ENCODE results near the gene ARHGEF10L. TPM values are rescaled to one million over a fixed set of nuclear protein-coding genes. Genes with fewer than 3 reads are reported as not detected.
A peak's percentile ranks its signal among the peaks of the same experiment; 100 is the strongest.

Gene ARHGEF10L
- total RNA-seq, 2 donors from 2014 or later = 81.4 to 93.1 TPM

DNA sequence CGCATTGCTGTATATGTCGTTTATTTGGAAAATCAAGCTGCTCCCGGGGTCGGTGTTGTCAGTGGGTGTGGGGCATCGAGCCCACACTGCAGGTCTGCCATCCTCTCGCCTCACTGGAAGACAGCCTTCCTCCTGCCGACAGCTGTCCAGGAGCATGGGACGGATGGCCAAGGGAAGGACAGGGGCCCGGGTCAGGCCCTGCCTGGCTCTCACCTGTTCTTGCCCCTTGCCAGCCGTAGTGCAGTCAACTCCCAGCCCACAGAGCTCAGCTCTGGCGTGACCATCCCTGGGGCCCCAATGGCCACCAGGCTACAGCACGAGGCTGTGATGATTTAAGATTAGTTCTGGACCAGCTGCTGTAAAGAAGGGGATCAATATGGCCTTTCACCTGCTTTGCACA is 128.7 kb downstream of the ARHGEF10L start:
- 81 to 86% methylated on average over 9 to 12 of the region's 12 CpGs for WGBS, 2 donors
- TF ChIP-seq POLR2A (IDR thresholded peaks at IDR 0.05) (no peak), CTCF (IDR thresholded peaks at IDR 0.05) (no peak)
- no peaks in the 10 kb centered on the region for H3K9me3 ChIP-seq
- DNase-seq (no peak), ATAC-seq (no peak)
- H3K4me3 ChIP-seq = no peak overlapping the region
- H3K27ac ChIP-seq = no peak overlapping the region
- no peaks in the 10 kb centered on the region for H3K27me3 ChIP-seq
- peaks cover 0 to 19% of the 10 kb centered on the region in 2 donors for H3K36me3 ChIP-seq (replicated peaks in 1 of 2; ENCODE audit: insufficient read depth in 1 of 2, low read depth in 2 of 2)
- H3K4me1 ChIP-seq = peaks cover 19% of the 10 kb centered on the region
- intact Hi-C loops (cut with DNase I) = no loop called here

GRCh38 chr1:17668624-17669175 is 129.2 kb downstream of the ARHGEF10L start:
- no peak overlapping the region for H3K27ac ChIP-seq
- intact Hi-C loops (cut with DNase I) = no loop called here
- H3K4me1 ChIP-seq = peaks cover 19% of the 10 kb centered on the region
- no peaks in the 10 kb centered on the region for H3K9me3 ChIP-seq
- TF ChIP-seq CTCF (IDR thresholded peaks at IDR 0.05) = no peak
- TF ChIP-seq POLR2A (IDR thresholded peaks at IDR 0.05) = no peak
- no peak overlapping the region for H3K4me3 ChIP-seq
- no peaks in the 10 kb centered on the region for H3K27me3 ChIP-seq
- WGBS, 2 donors = 88 to 96% methylated on average over 7 to 20 of the region's 20 CpGs
- H3K36me3 ChIP-seq (replicated peaks in 1 of 2; ENCODE audit: insufficient read depth in 1 of 2, low read depth in 2 of 2) = peaks cover 0 to 17% of the 10 kb centered on the region in 2 donors
- no peak for ATAC-seq
- no peak for DNase-seq

GRCh38 chr1:17669305-17669704 is 129.8 kb downstream of the ARHGEF10L start:
- DNase-seq (no peak), ATAC-seq (no peak)
- no peak overlapping the region for H3K4me3 ChIP-seq
- no peaks in the 10 kb centered on the region for H3K9me3 ChIP-seq
- intact Hi-C loops (cut with DNase I) = no loop called here
- no peaks in the 10 kb centered on the region for H3K27me3 ChIP-seq
- no peak overlapping the region for H3K27ac ChIP-seq
- TF ChIP-seq POLR2A (IDR thresholded peaks at IDR 0.05) (no peak), CTCF (IDR thresholded peaks at IDR 0.05) (no peak)
- H3K4me1 ChIP-seq = peaks cover 15% of the 10 kb centered on the region
- 88 to 95% methylated on average over 9 of the region's 9 CpGs for whole genome bisulfite sequencing, 2 donors
- H3K36me3 ChIP-seq (replicated peaks in 1 of 2; ENCODE audit: insufficient read depth in 1 of 2, low read depth in 2 of 2) = peaks cover 0 to 17% of the 10 kb centered on the region in 2 donors

- Histone ChIP-seq H3K36me3 (replicated peaks in 1 of 2; ENCODE audit: insufficient read depth in 1 of 2, low read depth in 2 of 2) (peaks cover 0 to 15% of the 10 kb centered on the region in 2 donors), H3K27ac (no peak overlapping the region), H3K4me1 (peaks cover 9% of the 10 kb centered on the region), H3K9me3 (no peaks in the 10 kb centered on the region), H3K27me3 (no peaks in the 10 kb centered on the region), H3K4me3 (no peak overlapping the region)
- 84 to 90% methylated on average over 24 to 26 of the region's 26 CpGs for WGBS, 2 donors
- ATAC-seq (no peak), DNase-seq (peak in 1 of 4 donors; percentile 23)
- intact Hi-C loops (cut with DNase I) = no loop called here
- TF ChIP-seq CTCF (IDR thresholded peaks at IDR 0.05) (no peak), POLR2A (IDR thresholded peaks at IDR 0.05) (no peak)
These were observed 130.5 kb downstream of the ARHGEF10L start for GRCh38 chr1:17669866-17670451.
